Stimulated activated CD4-positive, alpha-beta T cell treated with anti-CD3 and anti-CD28 coated beads, TNF-alpha, amount 100 ng/mL, for 1 hour (primary cell): ENCODE results near the gene GMDS.

Experiments used
- DNase-seq, 3 donors: peaks; one replicate each; pipeline ENCODE4 v3.0.0-alpha.2; 2020; ENCODE audit warnings: low read depth in 3 of 3, low spot score in 1 of 3

The GMDS gene

GRCh38 chr6:1952740-1953360 is 292.6 kb downstream of the GMDS start:
- DNase-seq: no peak

GRCh38 chr6:1950631-1951030 is 294.8 kb downstream of the GMDS start:
- DNase-seq: no peak

- no peak for DNase-seq
Measured at GRCh38 chr6:1949538-1949937, 295.9 kb downstream of the GMDS start.

GRCh38 chr6:1947922-1948321 is 297.5 kb downstream of the GMDS start:
- DNase-seq: no peak

GRCh38 chr6:1946583-1946982 is 298.8 kb downstream of the GMDS start:
- DNase-seq: no peak

GRCh38 chr6:1945235-1945832 is 300.1 kb downstream of the GMDS start:
- DNase-seq: no peak

GRCh38 chr6:1942834-1943233 is 302.6 kb downstream of the GMDS start:
- no peak for DNase-seq

- DNase-seq: no peak
Measured at GRCh38 chr6:1941534-1941933, 303.9 kb downstream of the GMDS start.

GRCh38 chr6:1940381-1940780 is 305.0 kb downstream of the GMDS start:
- DNase-seq: no peak

GRCh38 chr6:1933292-1933691 is 312.1 kb downstream of the GMDS start:
- no peak for DNase-seq

- no peak for DNase-seq
Measured at GRCh38 chr6:1931817-1932216, 313.6 kb downstream of the GMDS start.

GRCh38 chr6:1930356-1930755 is 315.0 kb downstream of the GMDS start:
- DNase-seq: no peak

- DNase-seq: no peak
Measured at GRCh38 chr6:1929931-1930330, 315.5 kb downstream of the GMDS start.

- DNase-seq: no peak
Measured at GRCh38 chr6:1925743-1926430, 319.5 kb downstream of the GMDS start.

- no peak for DNase-seq
Measured at GRCh38 chr6:1923449-1923848, 322.0 kb downstream of the GMDS start.

- peak in 1 of 3 donors; percentile 4 for DNase-seq
Measured at GRCh38 chr6:1917626-1918371, 327.6 kb downstream of the GMDS start.

- no peak for DNase-seq
Measured at GRCh38 chr6:1916334-1917070, 328.9 kb downstream of the GMDS start.

- DNase-seq: no peak
Measured at GRCh38 chr6:1915226-1915625, 330.2 kb downstream of the GMDS start.

- DNase-seq: no peak
Measured at GRCh38 chr6:1913577-1913976, 331.8 kb downstream of the GMDS start.

GRCh38 chr6:1912731-1913130 is 332.7 kb downstream of the GMDS start:
- DNase-seq: no peak

GRCh38 chr6:1911474-1911873 is 333.9 kb downstream of the GMDS start:
- no peak for DNase-seq
